ENCODE results near the gene CAPN12. TPM values are rescaled to one million over a fixed set of nuclear protein-coding genes. Genes with fewer than 3 reads are reported as not detected.
"Not testable (repeated sequence)": the region's sequence is repeated elsewhere in the genome, so short reads cannot be mapped to it uniquely, and the experiment has no call there.

Gene CAPN12
- total and polyA plus RNA-seq, 2 experiments from 2014 or later: 1.3 to 10.9 TPM

- peak; percentile 62 to 92 for DNase-seq (ENCODE audit: low read depth in 1 of 2, low spot score in 1 of 2)
- H3K36me3 ChIP-seq: no peaks in the 10 kb centered on the region
- H3K4me3 ChIP-seq: no peak overlapping the region
- TF ChIP-seq CTCF (IDR thresholded peaks at IDR 0.05; ENCODE audit: low read depth, low read length): peak; percentile 66
- no peaks in the 10 kb centered on the region for H3K9me3 ChIP-seq (ENCODE audit: low read depth)
- H3K4me1 ChIP-seq (ENCODE audit: low read depth): no peaks in the 10 kb centered on the region
- no peak overlapping the region for H3K27ac ChIP-seq
- H3K27me3 ChIP-seq: no peaks in the 10 kb centered on the region
Measured at GRCh38 chr19:38769635-38770211, 25.4 kb upstream of the CAPN12 start.

GRCh38 chr19:38766276-38767047 is 22.2 kb upstream of the CAPN12 start:
- no peak for TF ChIP-seq CTCF (IDR thresholded peaks at IDR 0.05; ENCODE audit: low read depth, low read length)
- H3K4me1 ChIP-seq (ENCODE audit: low read depth): no peaks in the 10 kb centered on the region
- H3K9me3 ChIP-seq (ENCODE audit: low read depth): no peaks in the 10 kb centered on the region
- DNase-seq (ENCODE audit: low read depth in 1 of 2, low spot score in 1 of 2): no peak
- H3K4me3 ChIP-seq: no peak overlapping the region
- no peak overlapping the region for H3K27ac ChIP-seq
- H3K27me3 ChIP-seq: no peaks in the 10 kb centered on the region
- H3K36me3 ChIP-seq: no peaks in the 10 kb centered on the region

- DNase-seq (ENCODE audit: low read depth in 1 of 2, low spot score in 1 of 2): no peak
Measured at GRCh38 chr19:38765214-38765613, 20.9 kb upstream of the CAPN12 start.

GRCh38 chr19:38763795-38764220 is 19.5 kb upstream of the CAPN12 start:
- no peak for TF ChIP-seq CTCF (IDR thresholded peaks at IDR 0.05; ENCODE audit: low read depth, low read length)
- no peak for DNase-seq (ENCODE audit: low read depth in 1 of 2, low spot score in 1 of 2)
- H3K4me3 ChIP-seq: no peak overlapping the region
- no peaks in the 10 kb centered on the region for H3K27me3 ChIP-seq
- no peaks in the 10 kb centered on the region for H3K36me3 ChIP-seq
- H3K4me1 ChIP-seq (ENCODE audit: low read depth): no peaks in the 10 kb centered on the region
- H3K9me3 ChIP-seq (ENCODE audit: low read depth): no peaks in the 10 kb centered on the region
- H3K27ac ChIP-seq: no peak overlapping the region

More at GRCh38 chr19:38765214-38765613, 20.9 kb upstream of the CAPN12 start:
- H3K27ac ChIP-seq: no peak overlapping the region
- no peak overlapping the region for H3K4me3 ChIP-seq
- H3K36me3 ChIP-seq: no peaks in the 10 kb centered on the region
- H3K4me1 ChIP-seq (ENCODE audit: low read depth): no peaks in the 10 kb centered on the region
- H3K9me3 ChIP-seq (ENCODE audit: low read depth): no peaks in the 10 kb centered on the region
- no peak for TF ChIP-seq CTCF (IDR thresholded peaks at IDR 0.05; ENCODE audit: low read depth, low read length)
- no peaks in the 10 kb centered on the region for H3K27me3 ChIP-seq

- DNase-seq (ENCODE audit: low read depth in 1 of 2, low spot score in 1 of 2); H3K36me3 ChIP-seq; H3K27ac ChIP-seq; H3K9me3 ChIP-seq (ENCODE audit: low read depth); H3K4me3 ChIP-seq; H3K4me1 ChIP-seq (ENCODE audit: low read depth); H3K27me3 ChIP-seq: not testable (repeated sequence)
Measured at GRCh38 chr19:38761884-38762389, 17.7 kb upstream of the CAPN12 start.

- not testable (repeated sequence) for H3K36me3 ChIP-seq; H3K27me3 ChIP-seq; H3K9me3 ChIP-seq (ENCODE audit: low read depth); H3K27ac ChIP-seq; H3K4me3 ChIP-seq; H3K4me1 ChIP-seq (ENCODE audit: low read depth); DNase-seq (ENCODE audit: low read depth in 1 of 2, low spot score in 1 of 2)
Measured at GRCh38 chr19:38760805-38761517, 16.7 kb upstream of the CAPN12 start.
